Measurements from ENCODE around the gene DENND2C. TPM values are rescaled to one million over a fixed set of nuclear protein-coding genes. Genes with fewer than 3 reads are reported as not detected.
A peak's percentile ranks its signal among the peaks of the same experiment; 100 is the strongest.

DENND2C gene
- total RNA-seq, 1 donor from 2014 or later: 3.2 TPM

DNA sequence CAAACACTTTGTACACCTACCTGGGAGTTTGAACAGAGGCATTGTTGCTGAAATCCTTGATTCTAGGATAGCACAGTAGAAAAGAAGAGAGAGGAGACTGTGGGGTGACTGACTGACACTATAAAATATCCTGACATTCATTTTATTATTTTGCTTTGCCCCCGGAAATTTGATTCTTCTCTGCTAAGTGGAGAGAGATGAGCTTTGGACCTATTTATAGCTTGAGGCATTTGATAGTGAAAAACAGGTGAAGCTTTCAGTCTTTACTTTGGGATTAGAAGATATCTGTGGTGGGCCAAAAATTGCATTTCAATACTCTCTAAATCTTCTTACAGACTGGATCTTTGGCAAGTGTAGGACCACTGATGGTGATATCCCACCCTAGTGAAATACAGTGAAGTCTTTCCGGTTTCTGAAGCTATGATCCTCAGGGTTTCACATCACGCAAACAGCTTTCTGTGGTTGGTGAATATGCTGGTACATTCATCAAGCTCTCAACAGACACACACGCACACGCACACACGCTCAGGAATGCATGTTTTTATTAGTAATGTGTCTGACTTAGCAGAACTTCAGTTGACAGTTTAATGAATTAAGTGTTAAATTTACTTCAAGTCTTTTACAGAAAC is 25.7 kb upstream of the DENND2C start, which contains the start of gene AMPD1:
AMPD1 (minus strand) TSS at position 117 of the 629 bp plus-strand sequence; CDS start at position 42, 75 bp downstream.
- no peaks in the 10 kb centered on the region for H3K9me3 Mint-ChIP-seq (ENCODE audit: unreplicated experiment)
- DNase-seq (ENCODE audit: low read depth): peak; percentile 73
- Histone ChIP-seq H3K27ac (ENCODE audit: low read depth, low read length) (no peak within 1 kb of the TSS), H4K20me1 (ENCODE audit: insufficient read depth, low read length) (no peaks in the 10 kb centered on the region), H3K9me3 (ENCODE audit: insufficient read depth, low read depth, low read length) (no peaks in the 10 kb centered on the region), H3K36me3 (ENCODE audit: insufficient read depth, low read length) (no peaks in the 10 kb centered on the region), H2AFZ (ENCODE audit: low read depth, low read length) (no peak within 1 kb of the TSS), H3K79me2 (ENCODE audit: insufficient read depth, low read length) (no peaks in the 10 kb centered on the region), H3K4me1 (ENCODE audit: insufficient read depth, low read length) (no peaks in the 10 kb centered on the region), H3K9ac (ENCODE audit: low read length) (no peak within 1 kb of the TSS), H3K4me2 (ENCODE audit: low read length) (no peak within 1 kb of the TSS), H3K27me3 (ENCODE audit: insufficient read depth, low read length) (no peaks in the 10 kb centered on the region), H3K4me3 (ENCODE audit: insufficient read depth, low read depth, low read length) (no peak within 1 kb of the TSS)
- FAIRE-seq: no peak
- peaks cover 10% of the 10 kb centered on the region for H3K4me1 Mint-ChIP-seq (ENCODE audit: low read depth, unreplicated experiment)
- peaks cover under 1% of the 10 kb centered on the region for H3K27me3 Mint-ChIP-seq (ENCODE audit: low read depth, unreplicated experiment)
- no peak for TF ChIP-seq CTCF (IDR thresholded peaks at IDR 0.05; ENCODE audit: insufficient read depth, low read depth, low read length)
- no peak for TF ChIP-seq EZH2 (IDR thresholded peaks at IDR 0.05; ENCODE audit: insufficient read depth, low read length)
- H3K36me3 Mint-ChIP-seq (ENCODE audit: low read depth, unreplicated experiment): no peaks in the 10 kb centered on the region
- H3K27ac Mint-ChIP-seq (ENCODE audit: unreplicated experiment): no peak within 1 kb of the TSS
- H3K4me3 Mint-ChIP-seq (ENCODE audit: unreplicated experiment): no peak within 1 kb of the TSS

DNA sequence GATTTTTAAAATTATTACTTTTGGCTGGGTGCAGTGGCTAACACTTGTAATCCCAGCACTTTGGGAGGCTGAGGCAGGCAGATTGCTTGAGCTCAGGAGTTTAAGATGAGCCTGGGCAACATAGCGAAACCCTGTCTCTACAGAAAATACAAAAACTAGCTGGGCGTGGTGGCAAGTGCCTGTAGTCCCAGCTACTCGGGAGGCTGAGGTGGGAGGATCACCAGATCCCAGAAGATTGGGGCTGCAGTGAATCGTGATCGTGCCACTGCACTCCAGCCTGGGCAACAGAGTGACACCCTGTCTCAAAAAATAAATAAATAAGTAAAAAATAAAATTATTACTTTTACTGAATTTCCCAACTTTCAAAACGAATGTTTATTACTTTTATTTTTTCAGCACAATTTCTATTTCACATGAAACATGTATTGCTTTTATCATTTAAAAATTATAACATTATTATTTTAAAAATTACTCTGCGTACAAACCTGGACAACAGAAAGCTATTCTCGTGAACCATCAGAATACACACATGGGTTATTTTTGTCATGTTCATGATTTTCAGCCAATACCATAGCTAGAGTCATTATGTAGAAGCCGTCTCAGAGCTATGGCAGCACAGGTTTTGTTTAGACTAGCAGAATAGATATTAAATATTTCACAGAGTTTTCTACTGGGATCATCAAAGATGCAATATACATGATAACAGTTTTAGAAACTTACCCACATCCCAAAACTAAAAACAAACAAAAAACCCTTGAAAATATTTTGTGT is 24.9 kb upstream of the DENND2C start:
- Histone ChIP-seq H3K27me3 (ENCODE audit: insufficient read depth, low read length) (no peaks in the 10 kb centered on the region), H3K27ac (ENCODE audit: low read depth, low read length) (no peak overlapping the region), H3K9ac (ENCODE audit: low read length) (no peak overlapping the region), H3K9me3 (ENCODE audit: insufficient read depth, low read depth, low read length) (no peaks in the 10 kb centered on the region), H3K4me3 (ENCODE audit: insufficient read depth, low read depth, low read length) (no peak overlapping the region), H3K4me1 (ENCODE audit: insufficient read depth, low read length) (no peaks in the 10 kb centered on the region), H2AFZ (ENCODE audit: low read depth, low read length) (no peak overlapping the region), H4K20me1 (ENCODE audit: insufficient read depth, low read length) (no peaks in the 10 kb centered on the region), H3K4me2 (ENCODE audit: low read length) (no peak overlapping the region), H3K79me2 (ENCODE audit: insufficient read depth, low read length) (no peaks in the 10 kb centered on the region), H3K36me3 (ENCODE audit: insufficient read depth, low read length) (no peaks in the 10 kb centered on the region)
- Mint-ChIP-seq H3K4me3 (ENCODE audit: unreplicated experiment) (no peak overlapping the region), H3K27ac (ENCODE audit: unreplicated experiment) (no peak overlapping the region), H3K4me1 (ENCODE audit: low read depth, unreplicated experiment) (peaks cover 6% of the 10 kb centered on the region), H3K36me3 (ENCODE audit: low read depth, unreplicated experiment) (no peaks in the 10 kb centered on the region), H3K27me3 (ENCODE audit: low read depth, unreplicated experiment) (peaks cover 5% of the 10 kb centered on the region), H3K9me3 (ENCODE audit: unreplicated experiment) (no peaks in the 10 kb centered on the region)
- FAIRE-seq (no peak), DNase-seq (ENCODE audit: low read depth) (no peak)
- TF ChIP-seq EZH2 (IDR thresholded peaks at IDR 0.05; ENCODE audit: insufficient read depth, low read length): no peak
- TF ChIP-seq CTCF (IDR thresholded peaks at IDR 0.05; ENCODE audit: insufficient read depth, low read depth, low read length): no peak

DNA sequence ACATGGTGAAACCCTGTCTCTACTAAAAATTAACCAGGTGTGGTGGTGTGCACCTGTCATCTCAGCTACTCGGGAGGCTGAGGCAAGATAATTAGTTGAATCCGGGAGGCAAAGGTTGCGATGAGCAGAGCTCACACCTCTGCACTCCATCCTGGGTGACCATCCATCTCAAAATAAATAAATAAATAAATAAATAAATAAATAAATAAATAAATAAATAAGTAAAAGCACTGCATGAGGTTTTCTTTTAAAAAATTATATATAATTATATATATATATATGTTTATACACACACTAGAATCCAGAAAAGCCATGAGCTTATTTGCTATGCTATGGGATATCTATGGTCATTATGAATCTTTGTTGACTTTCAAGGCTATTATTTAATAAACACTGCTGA is 23.1 kb upstream of the DENND2C start:
- DNase-seq (ENCODE audit: low read depth) (no peak), FAIRE-seq (no peak)
- Mint-ChIP-seq H3K4me3 (ENCODE audit: unreplicated experiment) (no peak overlapping the region), H3K27ac (ENCODE audit: unreplicated experiment) (no peak overlapping the region), H3K9me3 (ENCODE audit: unreplicated experiment) (no peaks in the 10 kb centered on the region), H3K36me3 (ENCODE audit: low read depth, unreplicated experiment) (no peaks in the 10 kb centered on the region), H3K4me1 (ENCODE audit: low read depth, unreplicated experiment) (peaks cover 6% of the 10 kb centered on the region), H3K27me3 (ENCODE audit: low read depth, unreplicated experiment) (peaks cover 16% of the 10 kb centered on the region)
- Histone ChIP-seq H3K36me3 (ENCODE audit: insufficient read depth, low read length) (no peaks in the 10 kb centered on the region), H3K79me2 (ENCODE audit: insufficient read depth, low read length) (no peaks in the 10 kb centered on the region), H3K4me2 (ENCODE audit: low read length) (no peak overlapping the region), H3K27ac (ENCODE audit: low read depth, low read length) (no peak overlapping the region), H2AFZ (ENCODE audit: low read depth, low read length) (no peak overlapping the region), H3K4me3 (ENCODE audit: insufficient read depth, low read depth, low read length) (no peak overlapping the region), H3K4me1 (ENCODE audit: insufficient read depth, low read length) (no peaks in the 10 kb centered on the region), H3K9ac (ENCODE audit: low read length) (no peak overlapping the region), H4K20me1 (ENCODE audit: insufficient read depth, low read length) (no peaks in the 10 kb centered on the region), H3K27me3 (ENCODE audit: insufficient read depth, low read length) (peaks cover 9% of the 10 kb centered on the region), H3K9me3 (ENCODE audit: insufficient read depth, low read depth, low read length) (no peaks in the 10 kb centered on the region)
- no peak for TF ChIP-seq CTCF (IDR thresholded peaks at IDR 0.05; ENCODE audit: insufficient read depth, low read depth, low read length)
- TF ChIP-seq EZH2 (IDR thresholded peaks at IDR 0.05; ENCODE audit: insufficient read depth, low read length): no peak
